HL-60/S4 (cell line): ENCODE data around the gene PRMT1.

Experiments
- in situ Hi-C: fragments of 300-500 bp; cut with MboI; formaldehyde crosslinking; loops from 2 replicates; pipeline ENCODE4 v1.14.3; 2022; ENCODE audit warnings: low sequenced_read_pairs

Gene PRMT1

GRCh38 chr19:49651029-49651819 lies 25.8 kb upstream of the PRMT1 start:
- in situ Hi-C loops, result no loop called here

GRCh38 chr19:49651820-49652550 lies 25.1 kb upstream of the PRMT1 start:
- in situ Hi-C loops, result no loop called here

- in situ Hi-C loops, result no loop called here
Observed at GRCh38 chr19:49652551-49653465, 24.3 kb upstream of the PRMT1 start.

- in situ Hi-C loops, result no loop called here
Observed at GRCh38 chr19:49653466-49653806, 23.6 kb upstream of the PRMT1 start.

- in situ Hi-C loops, result no loop called here
Observed at GRCh38 chr19:49654581-49654980, 22.5 kb upstream of the PRMT1 start.

- in situ Hi-C loops, result no loop called here
Observed at GRCh38 chr19:49655570-49656455, 21.3 kb upstream of the PRMT1 start.

GRCh38 chr19:49656456-49657109 lies 20.5 kb upstream of the PRMT1 start:
- in situ Hi-C loops, result no loop called here

GRCh38 chr19:49657493-49658138 lies 19.5 kb upstream of the PRMT1 start:
- in situ Hi-C loops, result no loop called here

- in situ Hi-C loops, result no loop called here
Observed at GRCh38 chr19:49658139-49658517, 18.9 kb upstream of the PRMT1 start.

GRCh38 chr19:49658566-49659442 lies 18.3 kb upstream of the PRMT1 start:
- in situ Hi-C loops, result no loop called here

GRCh38 chr19:49660338-49660961 lies 16.6 kb upstream of the PRMT1 start:
- in situ Hi-C loops, result no loop called here

GRCh38 chr19:49662011-49662410 lies 15.1 kb upstream of the PRMT1 start:
- in situ Hi-C loops, result no loop called here

- in situ Hi-C loops, result no loop called here
Observed at GRCh38 chr19:49663224-49663623, 13.8 kb upstream of the PRMT1 start.

GRCh38 chr19:49664171-49665035 lies 12.7 kb upstream of the PRMT1 start:
- in situ Hi-C loops, result no loop called here

GRCh38 chr19:49665036-49665350 lies 12.1 kb upstream of the PRMT1 start:
- in situ Hi-C loops, result no loop called here

- in situ Hi-C loops, result no loop called here
Observed at GRCh38 chr19:49665351-49666119, 11.5 kb upstream of the PRMT1 start, which contains the start of the genes BCL2L12 and IRF3. TSS of gene BCL2L12 (plus strand) at chr19:49665933. CDS start at chr19:49666693, 760 bp downstream. TSS of gene IRF3 (minus strand) at chr19:49665857. CDS start at chr19:49664838, 1,019 bp downstream.
